Mesenchymal stem cell (in vitro differentiated cells and primary cell): ENCODE measurements around the gene MEG3.

Experiments used
- DNase-seq: peaks from one replicate; pipeline ENCODE4 v3.0.0-alpha.2; 2013
- H2AFZ ChIP-seq: one replicate; pipeline ENCODE4 v1.6.1; 2013; ENCODE audit warnings: low read depth, mild to moderate bottlenecking, control low read depth, inconsistent platforms, low read length, moderate library complexity
- H2AK5ac ChIP-seq: 2 replicates; pipeline ENCODE4 v1.6.1; 2013; ENCODE audit warnings: low read length, moderate library complexity, mild to moderate bottlenecking, inconsistent platforms; ENCODE audit not compliant: severe bottlenecking
- H2BK120ac ChIP-seq: one replicate; pipeline ENCODE4 v1.6.1; 2013; ENCODE audit warnings: low read depth, mild to moderate bottlenecking, inconsistent platforms, low read length, moderate library complexity
- H2BK12ac ChIP-seq, 2 experiments: one replicate each; pipeline ENCODE4 v1.6.1; 2013; ENCODE audit warnings: inconsistent platforms in 2 of 2, low read length in 2 of 2, mild to moderate bottlenecking in 2 of 2, moderate library complexity in 2 of 2, control low read depth in 1 of 2
- H2BK15ac ChIP-seq: one replicate; pipeline ENCODE4 v1.6.1; 2013; ENCODE audit warnings: mild to moderate bottlenecking, low read depth, inconsistent platforms; ENCODE audit not compliant: poor library complexity, severe bottlenecking
- H2BK5ac ChIP-seq: 2 replicates; pipeline ENCODE4 v1.6.1; 2013; ENCODE audit warnings: low read depth, mild to moderate bottlenecking, low read length, control low read depth, inconsistent platforms; ENCODE audit not compliant: poor library complexity, severe bottlenecking
- H3K14ac ChIP-seq, 2 experiments: one replicate each; pipeline ENCODE4 v1.6.1; 2013; ENCODE audit warnings: inconsistent platforms in 2 of 2, low read length in 2 of 2, control low read depth in 1 of 2, mild to moderate bottlenecking in 1 of 2, moderate library complexity in 1 of 2
- H3K18ac ChIP-seq, 2 experiments: one replicate each; pipeline ENCODE4 v1.6.1; 2013; ENCODE audit warnings: inconsistent platforms in 2 of 2, low read length in 2 of 2, control low read depth in 1 of 2, low read depth in 1 of 2, mild to moderate bottlenecking in 1 of 2
- H3K23ac ChIP-seq, 2 experiments: one replicate each; pipeline ENCODE4 v1.6.1; 2013; ENCODE audit warnings: inconsistent platforms in 2 of 2, low read length in 2 of 2, mild to moderate bottlenecking in 2 of 2, moderate library complexity in 2 of 2, control low read depth in 1 of 2
- H3K27ac ChIP-seq: 2 replicates; pipeline ENCODE4 v1.5.1; 2013; ENCODE audit warnings: mild to moderate bottlenecking, moderate library complexity, low read length, control low read depth, inconsistent platforms; ENCODE audit not compliant: poor library complexity, severe bottlenecking
- H3K27me3 ChIP-seq, 2 experiments: 2 replicates each; pipeline versions ENCODE4 v1.6.1 to v1.7.0; 2013; ENCODE audit warnings: low read length in 2 of 2, mild to moderate bottlenecking in 2 of 2, moderate library complexity in 2 of 2, control low read depth in 1 of 2, inconsistent platforms in 1 of 2; ENCODE audit not compliant: control insufficient read depth in 1 of 2, insufficient read depth in 1 of 2
- H3K36me3 ChIP-seq, 2 experiments: 2 replicates each; pipeline versions ENCODE4 v1.6.1 to v1.7.0; 2013; ENCODE audit warnings: low read length in 2 of 2, control low read depth in 1 of 2, inconsistent platforms in 1 of 2, low read depth in 1 of 2, mild to moderate bottlenecking in 1 of 2; ENCODE audit not compliant: insufficient read depth in 2 of 2, control insufficient read depth in 1 of 2
- H3K4ac ChIP-seq, 2 experiments: one replicate each; pipeline ENCODE4 v1.6.1; 2013; ENCODE audit warnings: inconsistent platforms in 2 of 2, low read length in 2 of 2, mild to moderate bottlenecking in 2 of 2, moderate library complexity in 2 of 2, control low read depth in 1 of 2, low read depth in 1 of 2
- H3K4me1 ChIP-seq: 2 replicates; pipeline ENCODE4 v1.6.1; 2013; ENCODE audit warnings: low read depth, low read length, control low read depth; ENCODE audit not compliant: control insufficient read depth, insufficient read depth
- H3K4me2 ChIP-seq: 2 replicates; pipeline ENCODE4 v1.6.1; 2013; ENCODE audit warnings: low read length, mild to moderate bottlenecking, inconsistent platforms; ENCODE audit not compliant: poor library complexity, severe bottlenecking
- H3K4me3 ChIP-seq, 2 experiments: 2 replicates each; pipeline versions ENCODE4 v1.5.1 to v1.7.0; 2013; ENCODE audit warnings: low read length in 2 of 2, mild to moderate bottlenecking in 2 of 2, control low read depth in 1 of 2, low read depth in 1 of 2; ENCODE audit not compliant: insufficient read depth in 1 of 2
- H3K79me1 ChIP-seq: replicated peaks from 2 replicates; pipeline ENCODE4 v1.6.1; 2013; ENCODE audit warnings: mild to moderate bottlenecking, control low read depth, low read length, inconsistent platforms; ENCODE audit not compliant: poor library complexity, severe bottlenecking
- H3K9ac ChIP-seq: 2 replicates; pipeline ENCODE4 v1.7.0; 2013; ENCODE audit warnings: mild to moderate bottlenecking, low read length, moderate library complexity
- H3K9me3 ChIP-seq: 2 replicates; pipeline ENCODE4 v1.7.0; 2013; ENCODE audit warnings: mild to moderate bottlenecking, low read length; ENCODE audit not compliant: control insufficient read depth
- H4K8ac ChIP-seq: one replicate; pipeline ENCODE4 v1.6.1; 2013; ENCODE audit warnings: inconsistent platforms, mild to moderate bottlenecking, low read length, moderate library complexity
- H4K91ac ChIP-seq: one replicate; pipeline ENCODE4 v1.6.1; 2013; ENCODE audit warnings: mild to moderate bottlenecking, low read length, inconsistent platforms
- WGBS: methylation state at CpG from one replicate; pipeline ENCODE4 v1.1.7; 2013; ENCODE audit warnings: mixed read lengths; 5-methylcytosine and 5-hydroxymethylcytosine counted together

The MEG3 gene

DNA sequence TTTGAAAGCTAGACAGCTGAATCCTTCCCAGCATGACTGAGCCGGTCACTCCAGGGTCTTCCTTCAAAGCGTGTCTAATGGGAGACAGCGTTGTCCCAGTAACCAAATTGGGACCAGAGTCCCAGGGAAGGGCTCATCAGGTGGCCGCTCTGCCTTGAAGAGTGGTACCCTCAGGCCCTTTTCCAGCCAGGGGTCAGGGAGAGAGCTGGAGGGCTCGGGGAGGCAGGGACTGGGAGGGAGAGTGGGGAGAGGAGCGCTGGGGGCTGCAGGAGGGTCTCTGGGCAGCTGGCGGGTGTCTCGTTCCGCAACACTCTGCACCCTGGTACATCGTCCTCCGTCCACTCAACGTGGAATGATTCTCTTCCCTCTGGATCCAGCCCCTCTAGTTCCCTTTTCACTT is 79.2 kb downstream of the MEG3 start:
- Histone ChIP-seq H3K36me3 (peaks cover 2 to 78% of the 10 kb centered on the region in 2 experiments), H2AFZ (no peak overlapping the region), H3K9ac (no peak overlapping the region)

DNA sequence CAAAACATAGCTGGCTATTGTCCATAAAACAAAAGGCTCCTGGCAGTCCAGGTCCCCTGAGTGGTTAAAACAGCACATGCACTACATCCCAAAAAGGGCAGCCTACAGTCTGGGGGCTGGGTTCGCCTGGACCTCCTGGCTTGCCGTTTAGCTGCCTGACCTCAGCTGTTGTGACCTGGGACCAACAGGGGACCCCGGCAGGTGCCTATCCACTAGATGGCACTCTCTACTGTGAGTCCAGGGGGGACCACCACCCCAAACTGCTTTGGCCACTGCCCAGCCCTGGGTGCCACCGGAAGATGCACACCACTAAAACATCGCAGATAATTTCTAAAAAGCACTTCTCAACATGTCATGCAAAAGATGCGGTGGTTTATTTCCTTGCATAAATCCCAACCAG is 80.5 kb downstream of the MEG3 start:
- H2AK5ac ChIP-seq: no peak overlapping the region
- no peak overlapping the region for H3K27ac ChIP-seq
- H2AFZ ChIP-seq: no peak overlapping the region
- H3K4me1 ChIP-seq: peaks cover 16% of the 10 kb centered on the region
- DNase-seq: no peak
- no peak overlapping the region for H2BK5ac ChIP-seq
- H4K8ac ChIP-seq: no peak overlapping the region
- no peak overlapping the region for H2BK12ac ChIP-seq
- 36% methylated on average over 6 of the region's 6 CpGs for WGBS
- no peak overlapping the region for H2BK120ac ChIP-seq
- no peak overlapping the region for H4K91ac ChIP-seq
- H3K9ac ChIP-seq: no peak overlapping the region
- H3K36me3 ChIP-seq: peaks cover 2 to 79% of the 10 kb centered on the region in 2 experiments
- H3K27me3 ChIP-seq: peaks cover 23 to 52% of the 10 kb centered on the region in 2 experiments
- no peak overlapping the region for H3K14ac ChIP-seq
- no peak overlapping the region for H3K18ac ChIP-seq
- H2BK15ac ChIP-seq: no peak overlapping the region
- H3K79me1 ChIP-seq: no peaks in the 10 kb centered on the region
- H3K23ac ChIP-seq: no peak overlapping the region
- no peak overlapping the region for H3K4me2 ChIP-seq
- no peaks in the 10 kb centered on the region for H3K9me3 ChIP-seq
- no peak overlapping the region for H3K4ac ChIP-seq
- no peak overlapping the region for H3K4me3 ChIP-seq

More for the DNA sequence above, 79.2 kb downstream of the MEG3 start:
- Histone ChIP-seq H3K27me3 (peaks cover 34 to 61% of the 10 kb centered on the region in 2 experiments), H3K18ac (no peak overlapping the region), H3K4me2 (no peak overlapping the region), H4K91ac (no peak overlapping the region), H3K9me3 (no peaks in the 10 kb centered on the region), H4K8ac (no peak overlapping the region), H3K4ac (no peak overlapping the region), H3K4me3 (no peak overlapping the region), H3K4me1 (peaks cover 20% of the 10 kb centered on the region), H3K27ac (no peak overlapping the region), H2AK5ac (no peak overlapping the region), H2BK5ac (no peak overlapping the region), H3K23ac (peak overlapping the region in 1 of 2 experiments; percentile 16), H3K14ac (no peak overlapping the region), H2BK12ac (no peak overlapping the region), H2BK15ac (no peak overlapping the region), H3K79me1 (no peaks in the 10 kb centered on the region), H2BK120ac (no peak overlapping the region)
- 66% methylated on average over 10 of the region's 12 CpGs for WGBS
- no peak for DNase-seq

DNA sequence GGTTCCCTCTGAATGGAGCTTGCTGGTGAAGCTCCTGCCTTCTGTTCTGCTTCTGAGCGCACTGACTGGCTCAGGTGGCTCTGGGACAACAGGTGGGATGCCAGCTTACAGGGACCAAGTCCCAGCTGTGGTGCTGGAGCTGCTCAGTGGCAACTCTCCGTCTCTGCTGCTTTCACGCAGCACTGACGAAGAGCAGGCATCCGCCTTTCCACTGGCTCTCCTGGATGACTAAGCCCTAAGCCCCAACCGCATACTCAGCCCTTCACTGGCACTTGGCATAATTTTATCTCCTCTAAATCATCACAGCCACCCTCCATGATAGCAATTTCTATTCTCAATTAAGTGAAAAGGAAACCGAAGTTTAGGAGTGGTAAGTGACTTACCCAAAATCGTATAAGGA is 81.3 kb downstream of the MEG3 start:
- Histone ChIP-seq H2BK5ac (no peak overlapping the region), H2AFZ (no peak overlapping the region), H3K9me3 (no peaks in the 10 kb centered on the region), H3K4me2 (no peak overlapping the region), H2BK15ac (no peak overlapping the region), H3K27me3 (peaks cover 23 to 44% of the 10 kb centered on the region in 2 experiments), H3K23ac (no peak overlapping the region), H4K8ac (no peak overlapping the region), H2AK5ac (no peak overlapping the region), H3K4me3 (no peak overlapping the region), H3K79me1 (no peaks in the 10 kb centered on the region), H3K9ac (no peak overlapping the region), H4K91ac (no peak overlapping the region), H2BK120ac (no peak overlapping the region), H3K27ac (no peak overlapping the region), H3K4ac (no peak overlapping the region), H3K36me3 (peaks cover 2 to 80% of the 10 kb centered on the region in 2 experiments), H3K4me1 (peaks cover 17% of the 10 kb centered on the region), H2BK12ac (no peak overlapping the region), H3K14ac (no peak overlapping the region), H3K18ac (no peak overlapping the region)
- WGBS: 65% methylated on average over 7 of the region's 8 CpGs
- no peak for DNase-seq

DNA sequence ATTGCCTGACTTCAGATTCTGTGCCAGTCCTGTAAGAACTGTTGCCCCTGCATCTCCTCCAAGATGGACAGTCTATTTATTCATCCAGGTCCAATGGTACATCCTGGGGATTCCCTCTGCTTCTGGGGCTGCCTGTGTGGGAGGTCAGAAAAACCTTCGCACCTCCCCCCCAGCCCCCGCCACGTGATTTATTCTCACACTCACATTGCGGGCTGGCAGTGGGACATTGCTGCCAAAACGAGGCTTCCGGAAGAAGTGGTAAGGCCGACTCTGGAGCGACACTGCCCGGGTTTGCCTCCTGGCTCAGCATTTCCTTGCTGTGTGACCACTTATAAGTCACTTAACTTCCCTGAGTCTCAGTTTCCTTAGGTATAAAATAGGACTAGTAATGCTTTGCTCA is 83.5 kb downstream of the MEG3 start:
- no peaks in the 10 kb centered on the region for H3K79me1 ChIP-seq
- H2AFZ ChIP-seq: no peak overlapping the region
- no peak overlapping the region for H2BK5ac ChIP-seq
- H3K4me1 ChIP-seq: peaks cover 12% of the 10 kb centered on the region
- no peak for DNase-seq
- no peak overlapping the region for H3K9ac ChIP-seq
- H3K27me3 ChIP-seq: peaks cover 11 to 22% of the 10 kb centered on the region in 2 experiments
- H3K4me3 ChIP-seq: no peak overlapping the region
- no peak overlapping the region for H2AK5ac ChIP-seq
- no peaks in the 10 kb centered on the region for H3K9me3 ChIP-seq
- H2BK12ac ChIP-seq: no peak overlapping the region
- no peak overlapping the region for H3K27ac ChIP-seq
- H3K4me2 ChIP-seq: no peak overlapping the region
- H3K14ac ChIP-seq: no peak overlapping the region
- no peak overlapping the region for H2BK120ac ChIP-seq
- no peak overlapping the region for H3K18ac ChIP-seq
- no peak overlapping the region for H4K8ac ChIP-seq
- H4K91ac ChIP-seq: no peak overlapping the region
- H3K36me3 ChIP-seq: peaks cover 2 to 86% of the 10 kb centered on the region in 2 experiments
- H3K23ac ChIP-seq: no peak overlapping the region
- H3K4ac ChIP-seq: no peak overlapping the region
- WGBS: 94% methylated on average over 8 of the region's 9 CpGs
- H2BK15ac ChIP-seq: no peak overlapping the region
